ENCODE measurements around the gene USP16. TPM values are rescaled to one million over a fixed set of nuclear protein-coding genes. Genes with fewer than 3 reads are reported as not detected.

USP16 gene
- total and polyA plus RNA-seq, 2 experiments from 2014 or later = 25.9 to 35.8 TPM

DNA sequence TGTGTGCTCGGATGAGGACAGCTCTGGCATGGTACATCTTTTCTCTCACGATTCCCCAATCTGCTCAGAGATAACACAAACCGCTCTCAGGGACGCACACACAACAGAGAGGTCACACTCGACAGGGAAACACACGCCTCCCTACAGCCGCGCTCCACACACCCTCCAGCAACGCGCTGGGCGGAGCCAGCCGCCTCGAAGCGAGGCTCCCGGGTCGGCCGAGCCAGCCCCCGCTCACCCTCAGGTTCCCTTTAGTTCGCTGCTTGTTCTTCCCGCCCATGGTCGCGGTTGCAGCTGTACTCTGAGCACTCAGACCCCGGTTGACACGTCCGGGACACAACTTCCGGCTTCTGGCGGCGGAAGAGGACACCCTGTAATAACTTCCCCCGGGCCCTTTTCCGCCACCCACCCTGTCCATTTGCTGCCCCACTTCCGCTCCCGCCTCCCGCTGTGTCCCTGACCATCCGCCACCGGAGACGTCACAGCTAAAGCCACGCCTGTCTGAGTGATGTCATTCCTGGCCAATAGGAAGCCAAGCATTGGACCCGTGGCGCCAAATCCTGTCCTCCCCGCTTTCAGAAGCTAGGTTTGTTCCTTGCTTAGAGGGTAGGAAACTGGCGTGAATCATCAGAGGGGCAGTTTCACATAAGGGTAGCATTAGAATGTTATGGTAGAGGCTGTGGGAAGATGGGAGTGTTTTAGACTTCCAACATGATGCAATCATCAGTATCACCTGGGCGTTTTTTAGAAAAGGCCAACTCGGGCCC is 31.8 kb upstream of the USP16 start, which contains the start of gene LTN1:
LTN1 (minus strand) TSS at position 352 of the 767 bp plus-strand sequence; CDS start at position 280, 72 bp downstream.
- Histone ChIP-seq H4K20me1 (ENCODE audit: insufficient read depth, poor library complexity, severe bottlenecking) (no peaks in the 10 kb centered on the region), H3K27ac (peak within 1 kb of the TSS; percentile 79), H2AFZ (peak within 1 kb of the TSS; percentile 70), H3K4me2 (peak within 1 kb of the TSS; percentile 86), H3K4me3 (peak within 1 kb of the TSS; percentile 70), H3K27me3 (no peaks in the 10 kb centered on the region), H3K79me2 (peaks cover 40% of the 10 kb centered on the region), H3K9me2 (replicated peaks; ENCODE audit: insufficient read depth) (no peaks in the 10 kb centered on the region), H3K36me3 (replicated peaks; ENCODE audit: insufficient read depth, low read depth) (no peaks in the 10 kb centered on the region), H3K9me3 (ENCODE audit: low read depth) (no peaks in the 10 kb centered on the region), H3K4me1 (ENCODE audit: insufficient read depth) (peaks cover 8% of the 10 kb centered on the region)
- DNase-seq (ENCODE audit: low spot score) = peak; percentile 98
- TF ChIP-seq EZH2phosphoT487 (IDR thresholded peaks at IDR 0.05; ENCODE audit: low read depth, severe bottlenecking, unreplicated experiment) = no peak
- no peak for TF ChIP-seq EZH2 (IDR thresholded peaks at IDR 0.05; ENCODE audit: borderline replicate concordance)
- TF ChIP-seq, protein P1, sequence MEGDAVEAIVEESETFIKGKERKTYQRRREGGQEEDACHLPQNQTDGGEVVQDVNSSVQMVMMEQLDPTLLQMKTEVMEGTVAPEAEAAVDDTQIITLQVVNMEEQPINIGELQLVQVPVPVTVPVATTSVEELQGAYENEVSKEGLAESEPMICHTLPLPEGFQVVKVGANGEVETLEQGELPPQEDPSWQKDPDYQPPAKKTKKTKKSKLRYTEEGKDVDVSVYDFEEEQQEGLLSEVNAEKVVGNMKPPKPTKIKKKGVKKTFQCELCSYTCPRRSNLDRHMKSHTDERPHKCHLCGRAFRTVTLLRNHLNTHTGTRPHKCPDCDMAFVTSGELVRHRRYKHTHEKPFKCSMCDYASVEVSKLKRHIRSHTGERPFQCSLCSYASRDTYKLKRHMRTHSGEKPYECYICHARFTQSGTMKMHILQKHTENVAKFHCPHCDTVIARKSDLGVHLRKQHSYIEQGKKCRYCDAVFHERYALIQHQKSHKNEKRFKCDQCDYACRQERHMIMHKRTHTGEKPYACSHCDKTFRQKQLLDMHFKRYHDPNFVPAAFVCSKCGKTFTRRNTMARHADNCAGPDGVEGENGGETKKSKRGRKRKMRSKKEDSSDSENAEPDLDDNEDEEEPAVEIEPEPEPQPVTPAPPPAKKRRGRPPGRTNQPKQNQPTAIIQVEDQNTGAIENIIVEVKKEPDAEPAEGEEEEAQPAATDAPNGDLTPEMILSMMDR (IDR thresholded peaks at IDR 0.05; ENCODE audit: poor library complexity) = no peak
- WGBS (ENCODE audit: low lambda C conversion rate, missing lambda C conversion rate) = 2% methylated on average over 43 of the region's 43 CpGs

DNA sequence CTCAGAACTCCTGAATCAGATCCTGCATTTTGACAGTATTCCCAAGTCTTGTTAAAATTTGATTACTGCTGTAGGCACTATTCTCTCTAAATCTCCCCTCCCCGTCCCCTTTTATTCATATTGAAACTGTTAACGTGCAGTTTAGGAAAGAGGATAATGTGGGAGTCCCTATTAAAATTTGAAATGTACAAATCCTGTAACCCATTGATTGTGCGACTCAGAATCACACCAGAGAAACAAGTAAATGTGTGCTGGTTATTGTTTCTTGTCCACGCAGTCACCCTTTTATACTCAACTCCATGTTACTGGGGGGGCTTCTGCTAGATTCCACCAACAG is 31.2 kb upstream of the USP16 start:
- Histone ChIP-seq H3K4me3 (peak overlapping the region; percentile 11), H3K4me2 (peak overlapping the region; percentile 74), H2AFZ (peak overlapping the region; percentile 70), H4K20me1 (ENCODE audit: insufficient read depth, poor library complexity, severe bottlenecking) (no peaks in the 10 kb centered on the region), H3K79me2 (peaks cover 38% of the 10 kb centered on the region), H3K9me2 (replicated peaks; ENCODE audit: insufficient read depth) (no peaks in the 10 kb centered on the region), H3K9me3 (ENCODE audit: low read depth) (no peaks in the 10 kb centered on the region), H3K27me3 (no peaks in the 10 kb centered on the region), H3K36me3 (replicated peaks; ENCODE audit: insufficient read depth, low read depth) (no peaks in the 10 kb centered on the region), H3K27ac (peak overlapping the region; percentile 78), H3K4me1 (ENCODE audit: insufficient read depth) (peaks cover 8% of the 10 kb centered on the region)
- no peak for DNase-seq (ENCODE audit: low spot score)
- WGBS (ENCODE audit: low lambda C conversion rate, missing lambda C conversion rate) = 64% methylated on average over 4 of the region's 4 CpGs
- no peak for TF ChIP-seq EZH2phosphoT487 (IDR thresholded peaks at IDR 0.05; ENCODE audit: low read depth, severe bottlenecking, unreplicated experiment)

DNA sequence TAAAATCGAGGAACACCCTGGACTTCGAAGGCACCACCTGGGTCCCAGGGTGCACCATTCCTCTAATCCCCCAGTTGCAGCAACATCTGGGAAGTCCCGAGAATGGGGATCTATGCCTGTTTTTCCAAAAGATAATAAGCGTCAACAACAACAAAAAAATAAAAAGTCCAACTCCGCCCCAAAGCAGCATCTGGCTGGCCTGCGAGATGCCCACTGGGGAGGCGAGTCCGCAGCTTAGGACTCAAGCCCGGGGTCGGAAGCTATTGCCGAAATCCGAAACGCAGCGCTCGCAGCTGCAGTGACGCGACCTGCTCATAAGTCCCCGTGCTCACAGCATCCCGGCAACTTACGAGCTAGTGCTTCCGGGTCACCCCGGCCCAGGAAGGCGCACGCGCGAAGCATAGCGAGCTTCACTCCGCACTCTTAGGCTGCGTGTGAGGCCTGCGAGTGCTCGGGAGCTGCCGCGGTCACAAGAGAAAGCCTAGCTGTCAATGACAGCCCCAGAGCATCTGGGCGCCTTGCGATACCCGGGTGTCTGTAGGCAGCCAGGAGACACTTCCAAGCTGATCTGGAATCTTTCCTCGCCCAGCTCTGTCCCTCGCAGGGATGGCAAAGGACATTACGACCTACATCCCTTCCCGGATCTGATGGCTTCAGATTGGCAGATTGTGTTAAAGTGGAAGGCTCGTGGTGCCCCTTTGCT is 21.9 kb upstream of the USP16 start:
- 2% methylated on average over 41 of the region's 41 CpGs for WGBS (ENCODE audit: low lambda C conversion rate, missing lambda C conversion rate)
- peak; percentile 96 for DNase-seq (ENCODE audit: low spot score)
- H4K20me1 ChIP-seq (ENCODE audit: insufficient read depth, poor library complexity, severe bottlenecking) = no peaks in the 10 kb centered on the region
- H3K79me2 ChIP-seq = no peaks in the 10 kb centered on the region
- peak overlapping the region; percentile 95 for H2AFZ ChIP-seq
- H3K4me1 ChIP-seq (ENCODE audit: insufficient read depth) = no peaks in the 10 kb centered on the region
- no peaks in the 10 kb centered on the region for H3K27me3 ChIP-seq
- TF ChIP-seq EZH2 (IDR thresholded peaks at IDR 0.05; ENCODE audit: borderline replicate concordance) (no peak), EZH2phosphoT487 (IDR thresholded peaks at IDR 0.05; ENCODE audit: low read depth, severe bottlenecking, unreplicated experiment) (no peak)
- TF ChIP-seq, protein P1 (IDR thresholded peaks at IDR 0.05; ENCODE audit: poor library complexity) = no peak
- no peaks in the 10 kb centered on the region for H3K9me3 ChIP-seq (ENCODE audit: low read depth)
- H3K4me2 ChIP-seq = peak overlapping the region; percentile 89
- no peaks in the 10 kb centered on the region for H3K9me2 ChIP-seq (replicated peaks; ENCODE audit: insufficient read depth)
- H3K27ac ChIP-seq = peak overlapping the region; percentile 95
- peak overlapping the region; percentile 63 for H3K4me3 ChIP-seq
- no peaks in the 10 kb centered on the region for H3K36me3 ChIP-seq (replicated peaks; ENCODE audit: insufficient read depth, low read depth)

DNA sequence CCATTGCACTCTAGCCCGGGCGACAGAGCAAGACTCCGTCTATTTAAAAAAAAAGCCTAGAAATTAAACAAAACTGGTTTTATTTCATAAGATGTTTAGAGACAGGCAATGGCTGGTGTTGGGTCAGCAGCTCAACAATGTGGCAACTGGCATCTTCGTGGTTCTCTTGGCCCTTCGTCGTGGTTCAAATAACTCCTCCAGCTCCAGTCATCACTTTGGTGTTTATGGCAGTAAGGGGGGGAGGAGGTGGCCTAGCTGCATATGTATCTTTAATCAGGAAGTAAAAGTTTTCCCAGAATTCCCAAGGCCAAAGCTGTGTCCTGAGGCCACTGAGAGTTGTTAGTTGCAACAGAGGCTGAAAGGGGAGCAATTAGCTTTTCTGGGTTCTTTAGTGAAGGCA is 18.8 kb upstream of the USP16 start:
- Histone ChIP-seq H3K27me3 (no peaks in the 10 kb centered on the region), H3K27ac (no peak overlapping the region), H2AFZ (no peak overlapping the region), H3K79me2 (no peaks in the 10 kb centered on the region), H3K36me3 (replicated peaks; ENCODE audit: insufficient read depth, low read depth) (no peaks in the 10 kb centered on the region), H3K9me3 (ENCODE audit: low read depth) (no peaks in the 10 kb centered on the region), H3K4me2 (no peak overlapping the region), H3K4me1 (ENCODE audit: insufficient read depth) (no peaks in the 10 kb centered on the region), H3K9me2 (replicated peaks; ENCODE audit: insufficient read depth) (no peaks in the 10 kb centered on the region), H4K20me1 (ENCODE audit: insufficient read depth, poor library complexity, severe bottlenecking) (no peaks in the 10 kb centered on the region), H3K4me3 (no peak overlapping the region)
- TF ChIP-seq EZH2 (IDR thresholded peaks at IDR 0.05; ENCODE audit: borderline replicate concordance) = no peak
- TF ChIP-seq, protein P1 (IDR thresholded peaks at IDR 0.05; ENCODE audit: poor library complexity) = no peak
- TF ChIP-seq EZH2phosphoT487 (IDR thresholded peaks at IDR 0.05; ENCODE audit: low read depth, severe bottlenecking, unreplicated experiment) = no peak
- WGBS (ENCODE audit: low lambda C conversion rate, missing lambda C conversion rate) = 88% methylated on average over 6 of the region's 6 CpGs
- DNase-seq (ENCODE audit: low spot score) = no peak

All from hepatocyte (in vitro differentiated cells).